ENCODE measurements around the gene CDH12.

The CDH12 gene

GRCh38 chr5:21918451-21918850 lies 934.7 kb downstream of the CDH12 start:
- no peak for DNase-seq (ENCODE audit: low read depth)
- no peak overlapping the region for H3K4me3 ChIP-seq (ENCODE audit: low read depth, low read length)
- TF ChIP-seq CTCF (IDR thresholded peaks at IDR 0.05; ENCODE audit: insufficient read depth, low read depth, low read length, missing control alignments), result no peak

- no peak overlapping the region for H3K4me3 ChIP-seq (ENCODE audit: low read depth, low read length)
- no peak for TF ChIP-seq CTCF (IDR thresholded peaks at IDR 0.05; ENCODE audit: insufficient read depth, low read depth, low read length, missing control alignments)
- no peak for DNase-seq (ENCODE audit: low read depth)
These were observed 942.4 kb downstream of the CDH12 start for GRCh38 chr5:21910731-21911130.

- no peak for DNase-seq (ENCODE audit: low read depth)
- no peak for TF ChIP-seq CTCF (IDR thresholded peaks at IDR 0.05; ENCODE audit: insufficient read depth, low read depth, low read length, missing control alignments)
- H3K4me3 ChIP-seq (ENCODE audit: low read depth, low read length), result no peak overlapping the region
These were observed 957.3 kb downstream of the CDH12 start for GRCh38 chr5:21895766-21896350.

GRCh38 chr5:21893161-21893560 lies 960.0 kb downstream of the CDH12 start:
- DNase-seq (ENCODE audit: low read depth), result no peak
- no peak overlapping the region for H3K4me3 ChIP-seq (ENCODE audit: low read depth, low read length)
- no peak for TF ChIP-seq CTCF (IDR thresholded peaks at IDR 0.05; ENCODE audit: insufficient read depth, low read depth, low read length, missing control alignments)

GRCh38 chr5:21889581-21889980 lies 963.6 kb downstream of the CDH12 start:
- no peak for DNase-seq (ENCODE audit: low read depth)
- TF ChIP-seq CTCF (IDR thresholded peaks at IDR 0.05; ENCODE audit: insufficient read depth, low read depth, low read length, missing control alignments), result no peak

GRCh38 chr5:21882074-21882745 lies 970.9 kb downstream of the CDH12 start:
- TF ChIP-seq CTCF (IDR thresholded peaks at IDR 0.05; ENCODE audit: insufficient read depth, low read depth, low read length, missing control alignments), result no peak
- DNase-seq (ENCODE audit: low read depth), result no peak
- H3K4me3 ChIP-seq (ENCODE audit: low read depth, low read length), result no peak overlapping the region

More at GRCh38 chr5:21889581-21889980, 963.6 kb downstream of the CDH12 start:
- H3K4me3 ChIP-seq (ENCODE audit: low read depth, low read length), result no peak overlapping the region

GRCh38 chr5:21880164-21880563 lies 973.0 kb downstream of the CDH12 start:
- no peak for DNase-seq (ENCODE audit: low read depth)
- TF ChIP-seq CTCF (IDR thresholded peaks at IDR 0.05; ENCODE audit: insufficient read depth, low read depth, low read length, missing control alignments), result no peak
- H3K4me3 ChIP-seq (ENCODE audit: low read depth, low read length), result no peak overlapping the region
